ENCODE data around the gene ACVR2A.

The ACVR2A gene

DNA sequence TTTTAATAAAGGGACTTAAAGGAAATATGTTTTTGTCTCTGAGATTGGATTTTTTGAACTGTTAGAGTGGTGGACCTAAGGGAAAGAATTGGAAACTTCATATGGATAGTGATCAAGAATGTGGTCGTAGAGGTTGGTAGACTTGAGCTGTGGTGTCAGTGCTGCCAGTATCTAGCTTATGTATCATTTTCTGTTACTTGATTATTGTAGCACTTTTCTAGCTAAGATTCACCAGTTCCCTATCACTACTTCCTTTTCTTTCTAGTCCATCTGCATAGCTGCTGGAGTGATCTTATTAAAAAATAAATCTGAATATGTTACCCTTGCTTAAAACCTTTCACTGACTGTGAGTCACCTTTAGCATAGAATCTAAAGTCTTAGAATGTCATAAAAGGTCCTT, 6.0 kb downstream of the ACVR2A start:
- Histone ChIP-seq H3K4me1 (ENCODE audit: low read depth, poor library complexity, severe bottlenecking) (no peaks in the 10 kb centered on the region), H4K20me1 (ENCODE audit: insufficient read depth) (no peaks in the 10 kb centered on the region), H3K27ac (no peak overlapping the region), H3K9ac (no peak overlapping the region), H3K4me3 (IDR thresholded peaks at IDR 0.05; ENCODE audit: insufficient read depth, low read depth, low read length) (no peak overlapping the region), H3K36me3 (ENCODE audit: insufficient read depth) (no peaks in the 10 kb centered on the region), H3K4me2 (no peak overlapping the region), H3K27me3 (ENCODE audit: insufficient read depth, low read depth) (no peaks in the 10 kb centered on the region), H3K79me2 (ENCODE audit: insufficient read depth, low read depth) (0 out of 2 replicates have a peak, but pooled peaks cover 3% of the 10 kb centered on the region), H2AFZ (ENCODE audit: low read depth) (no peak overlapping the region)
- no peak for TF ChIP-seq CTCF (conservative IDR thresholded peaks at IDR 0.05; ENCODE audit: low read depth, low read length)

- Histone ChIP-seq H3K4me2 (no peak overlapping the region), H3K4me3 (IDR thresholded peaks at IDR 0.05; ENCODE audit: insufficient read depth, low read depth, low read length) (no peak overlapping the region), H3K27ac (no peak overlapping the region), H3K9ac (no peak overlapping the region), H4K20me1 (ENCODE audit: insufficient read depth) (no peaks in the 10 kb centered on the region), H3K4me1 (ENCODE audit: low read depth, poor library complexity, severe bottlenecking) (no peaks in the 10 kb centered on the region), H2AFZ (ENCODE audit: low read depth) (no peak overlapping the region), H3K27me3 (ENCODE audit: insufficient read depth, low read depth) (no peaks in the 10 kb centered on the region), H3K36me3 (ENCODE audit: insufficient read depth) (no peaks in the 10 kb centered on the region), H3K79me2 (ENCODE audit: insufficient read depth, low read depth) (0 out of 2 replicates have a peak, but pooled peaks cover 3% of the 10 kb centered on the region)
- no peak for TF ChIP-seq CTCF (conservative IDR thresholded peaks at IDR 0.05; ENCODE audit: low read depth, low read length)
Observed at GRCh38 chr2:147851244-147851930, 6.6 kb downstream of the ACVR2A start.

GRCh38 chr2:147854557-147855134, 9.8 kb downstream of the ACVR2A start:
- no peaks in the 10 kb centered on the region for H3K79me2 ChIP-seq (ENCODE audit: insufficient read depth, low read depth)
- no peak overlapping the region for H3K27ac ChIP-seq
- no peak overlapping the region for H2AFZ ChIP-seq (ENCODE audit: low read depth)
- H3K4me3 ChIP-seq (IDR thresholded peaks at IDR 0.05; ENCODE audit: insufficient read depth, low read depth, low read length): no peak overlapping the region
- no peaks in the 10 kb centered on the region for H3K27me3 ChIP-seq (ENCODE audit: insufficient read depth, low read depth)
- no peaks in the 10 kb centered on the region for H3K36me3 ChIP-seq (ENCODE audit: insufficient read depth)
- H3K4me1 ChIP-seq (ENCODE audit: low read depth, poor library complexity, severe bottlenecking): no peaks in the 10 kb centered on the region
- no peaks in the 10 kb centered on the region for H4K20me1 ChIP-seq (ENCODE audit: insufficient read depth)
- no peak overlapping the region for H3K9ac ChIP-seq
- no peak overlapping the region for H3K4me2 ChIP-seq
- TF ChIP-seq CTCF (conservative IDR thresholded peaks at IDR 0.05; ENCODE audit: low read depth, low read length): no peak

- H3K36me3 ChIP-seq (ENCODE audit: insufficient read depth): no peaks in the 10 kb centered on the region
- H3K4me2 ChIP-seq: no peak overlapping the region
- H2AFZ ChIP-seq (ENCODE audit: low read depth): no peak overlapping the region
- no peaks in the 10 kb centered on the region for H4K20me1 ChIP-seq (ENCODE audit: insufficient read depth)
- no peaks in the 10 kb centered on the region for H3K27me3 ChIP-seq (ENCODE audit: insufficient read depth, low read depth)
- no peaks in the 10 kb centered on the region for H3K79me2 ChIP-seq (ENCODE audit: insufficient read depth, low read depth)
- TF ChIP-seq CTCF (conservative IDR thresholded peaks at IDR 0.05; ENCODE audit: low read depth, low read length): no peak
- no peaks in the 10 kb centered on the region for H3K4me1 ChIP-seq (ENCODE audit: low read depth, poor library complexity, severe bottlenecking)
- no peak overlapping the region for H3K27ac ChIP-seq
- H3K4me3 ChIP-seq (IDR thresholded peaks at IDR 0.05; ENCODE audit: insufficient read depth, low read depth, low read length): no peak overlapping the region
- H3K9ac ChIP-seq: no peak overlapping the region
Observed at GRCh38 chr2:147855316-147855715, 10.5 kb downstream of the ACVR2A start.
